ENCODE data around the gene BGLAP.

DNA sequence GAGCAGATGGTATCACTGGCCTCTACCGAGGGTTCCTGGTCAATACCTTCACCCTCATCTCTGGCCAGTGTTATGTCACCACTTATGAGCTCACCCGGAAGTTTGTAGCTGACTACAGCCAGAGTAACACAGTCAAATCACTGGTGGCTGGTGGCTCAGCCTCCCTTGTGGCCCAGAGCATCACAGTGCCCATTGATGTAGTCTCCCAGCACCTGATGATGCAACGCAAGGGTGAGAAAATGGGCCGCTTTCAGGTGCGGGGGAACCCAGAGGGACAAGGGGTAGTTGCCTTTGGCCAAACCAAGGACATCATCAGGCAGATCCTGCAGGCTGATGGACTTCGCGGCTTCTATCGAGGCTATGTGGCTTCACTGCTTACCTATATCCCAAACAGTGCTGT lies 41.9 kb upstream of the BGLAP start:
- TF ChIP-seq CTCF (IDR thresholded peaks at IDR 0.05; ENCODE audit: low read length) = no peak
- TF ChIP-seq EZH2 (optimal IDR thresholded peaks at IDR 0.05; ENCODE audit: low read depth, low read length) = no peak

All from MM.1S (cell line).